Measurements from ENCODE around the gene ZNF557. TPM values are rescaled to one million over a fixed set of nuclear protein-coding genes. Genes with fewer than 3 reads are reported as not detected.
"Not testable (repeated sequence)": the region's sequence is repeated elsewhere in the genome, so short reads cannot be mapped to it uniquely, and the experiment has no call there.

Gene ZNF557
- total RNA-seq, 1 experiment from 2014 or later = 9.4 TPM

DNA sequence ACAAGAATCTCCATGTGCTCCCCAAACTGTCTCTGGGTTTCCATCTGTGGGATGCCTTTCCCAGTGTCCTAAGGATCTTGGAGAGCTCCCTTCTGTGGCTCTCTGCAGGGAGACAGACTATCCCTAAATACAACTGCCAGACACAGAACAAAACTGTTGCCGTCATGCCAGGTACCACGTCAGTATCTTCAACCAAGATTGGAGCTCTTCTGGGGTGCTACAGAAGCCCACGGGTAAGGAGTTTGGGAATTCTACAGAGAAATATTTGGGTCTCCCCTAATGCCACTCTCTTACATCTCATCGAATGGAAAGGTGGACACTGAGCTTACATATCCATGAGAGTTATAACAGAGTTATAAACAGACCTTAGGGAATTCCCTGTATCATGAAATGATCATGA is 6.2 kb upstream of the ZNF557 start:
- no peak overlapping the region for H3K27ac ChIP-seq
- H3K27me3 ChIP-seq (replicated peaks) = no peaks in the 10 kb centered on the region
- DNase-seq (ENCODE audit: low read depth in 1 of 2, low spot score in 2 of 2) = no peak
- no peaks in the 10 kb centered on the region for H3K4me1 ChIP-seq (replicated peaks)
- no peak overlapping the region for H3K4me3 ChIP-seq
- H3K36me3 ChIP-seq = no peaks in the 10 kb centered on the region
- H3K9me3 ChIP-seq (replicated peaks) = no peaks in the 10 kb centered on the region

DNA sequence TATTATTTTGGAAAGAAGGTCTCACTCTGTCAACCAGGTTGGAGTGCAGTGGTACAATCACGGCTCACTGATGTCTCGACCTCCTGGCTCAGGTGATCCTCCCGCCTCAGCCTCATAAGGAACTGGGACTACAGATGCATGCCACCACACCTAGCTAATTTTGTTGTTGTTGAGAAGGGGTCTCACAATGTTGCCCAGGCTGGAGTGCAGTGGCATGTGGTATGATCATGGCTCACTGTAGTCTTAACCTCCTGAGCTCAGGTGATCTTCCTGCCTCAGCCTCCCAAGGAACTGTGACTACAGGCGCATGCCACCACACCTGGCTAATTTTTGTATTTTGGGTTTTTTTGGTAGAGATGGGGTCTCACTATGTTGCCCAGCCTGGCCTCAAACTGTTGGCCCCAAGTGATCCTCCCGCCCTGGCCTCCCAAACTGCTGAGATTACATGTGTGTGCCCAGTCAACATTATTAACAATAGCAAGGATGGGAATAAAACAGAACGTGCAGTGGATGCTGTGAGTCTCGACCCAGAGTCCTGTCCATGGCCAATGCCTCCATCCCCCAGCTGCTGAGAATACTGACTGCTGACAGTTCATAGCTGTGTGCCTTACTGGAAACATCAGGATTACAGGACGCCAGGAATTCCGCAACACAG is 5.6 kb upstream of the ZNF557 start:
- no peak for DNase-seq (ENCODE audit: low read depth in 1 of 2, low spot score in 2 of 2)
- Histone ChIP-seq H3K9me3 (replicated peaks) (peaks cover 3% of the 10 kb centered on the region; the same call in 1 of the 2 replicates), H3K27me3 (replicated peaks) (no peaks in the 10 kb centered on the region), H3K4me1 (replicated peaks) (peaks cover 4% of the 10 kb centered on the region; the same call in 1 of the 2 replicates), H3K36me3 (0 out of 2 replicates have a peak, but pooled peaks cover 2% of the 10 kb centered on the region), H3K4me3 (no peak overlapping the region), H3K27ac (no peak overlapping the region)

DNA sequence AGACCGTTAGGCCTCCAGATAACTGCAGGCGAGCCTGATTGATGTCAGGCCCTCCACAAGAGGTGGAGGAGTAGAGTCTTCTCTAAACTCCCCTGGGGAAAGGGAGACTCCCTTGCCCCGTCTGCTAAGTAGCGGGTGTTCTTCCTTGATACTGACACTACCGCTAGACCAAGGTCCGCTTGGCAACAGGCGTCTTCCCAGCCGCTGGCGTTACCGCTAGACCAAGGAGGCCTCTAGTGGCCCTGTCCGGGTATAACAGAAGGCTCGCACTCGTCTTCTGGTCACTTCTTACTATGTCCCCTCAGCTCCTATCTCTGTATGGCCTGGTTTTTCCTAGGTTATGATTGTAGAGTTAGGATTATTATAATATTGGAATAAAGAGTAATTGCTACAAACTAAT is 2.4 kb upstream of the ZNF557 start:
- H3K4me1 ChIP-seq (replicated peaks); H3K27me3 ChIP-seq (replicated peaks); H3K27ac ChIP-seq; H3K9me3 ChIP-seq (replicated peaks); H3K4me3 ChIP-seq: not testable (repeated sequence)
- H3K36me3 ChIP-seq = peaks cover 22% of the 10 kb centered on the region
- peak in 1 of 2 experiments; percentile 58 for DNase-seq (ENCODE audit: low read depth in 1 of 2, low spot score in 2 of 2)

DNA sequence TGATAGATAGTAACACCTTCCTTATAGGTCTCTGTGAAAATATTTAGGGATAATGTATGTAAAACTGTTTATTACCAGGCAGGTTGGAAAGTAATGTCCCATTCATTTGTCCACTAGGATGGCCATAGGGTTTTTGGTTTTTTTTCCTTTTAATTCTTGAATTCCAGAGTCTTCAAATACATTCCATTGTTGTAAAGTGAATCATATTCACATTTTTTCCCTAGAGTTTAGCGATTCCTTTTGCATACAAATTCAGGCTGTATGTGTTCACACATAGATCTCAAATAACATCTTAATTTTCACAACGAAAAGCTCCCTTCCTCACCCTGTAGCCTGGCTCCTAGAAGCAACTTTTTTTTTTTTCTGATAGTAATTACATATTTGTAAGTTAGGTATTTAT is 1.8 kb upstream of the ZNF557 start:
- Histone ChIP-seq H3K27me3 (replicated peaks) (no peaks in the 10 kb centered on the region), H3K4me1 (replicated peaks) (peaks cover 7% of the 10 kb centered on the region; the same call in 1 of the 2 replicates), H3K9me3 (replicated peaks) (peaks cover 9% of the 10 kb centered on the region), H3K27ac (no peak overlapping the region), H3K4me3 (no peak overlapping the region), H3K36me3 (peaks cover 28% of the 10 kb centered on the region)
- no peak for DNase-seq (ENCODE audit: low read depth in 1 of 2, low spot score in 2 of 2)

DNA sequence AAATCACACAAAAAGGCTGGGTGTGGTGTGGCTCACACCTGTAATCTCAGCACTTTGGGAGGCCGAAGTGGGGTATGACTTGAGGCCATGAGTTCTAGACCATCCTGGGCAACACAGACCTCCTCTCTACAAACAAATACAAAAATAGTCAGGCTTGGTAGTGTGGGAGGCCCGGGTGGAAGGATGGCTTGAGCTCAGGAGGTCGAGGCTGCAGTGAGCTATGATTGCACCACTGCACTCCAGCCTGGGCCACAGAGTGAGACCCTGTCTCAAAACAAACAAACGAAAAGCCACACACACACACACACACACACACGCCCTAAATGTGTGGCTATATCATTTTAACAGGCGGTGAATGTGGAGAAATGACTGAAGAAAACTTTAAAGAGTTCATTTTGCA is 904 bp upstream of the ZNF557 start:
- no peaks in the 10 kb centered on the region for H3K27me3 ChIP-seq (replicated peaks)
- H3K4me1 ChIP-seq (replicated peaks) = peaks cover 7% of the 10 kb centered on the region; the same call in 1 of the 2 replicates
- peak overlapping the region; percentile 79 for H3K4me3 ChIP-seq
- peaks cover 9% of the 10 kb centered on the region for H3K9me3 ChIP-seq (replicated peaks)
- no peak for DNase-seq (ENCODE audit: low read depth in 1 of 2, low spot score in 2 of 2)
- no peak overlapping the region for H3K27ac ChIP-seq
- H3K36me3 ChIP-seq = peaks cover 35% of the 10 kb centered on the region

DNA sequence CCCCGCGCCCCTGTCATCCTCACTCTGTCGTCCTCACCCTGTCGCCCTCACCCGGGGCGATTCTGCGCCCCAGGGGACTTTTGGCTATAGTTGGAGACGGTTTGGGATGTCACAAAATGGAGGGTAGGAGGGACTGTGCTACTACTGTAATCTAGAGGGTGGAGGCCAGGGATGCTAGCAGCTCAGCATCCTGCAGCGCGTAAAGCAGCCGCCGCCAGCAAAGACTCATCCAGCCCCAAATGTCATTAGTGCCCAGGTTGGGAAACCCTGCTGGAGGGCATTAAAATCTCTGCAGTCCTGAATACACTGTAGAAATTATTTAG is 362 bp downstream of the ZNF557 start:
- Histone ChIP-seq H3K4me3 (peak overlapping the region; percentile 79), H3K4me1 (replicated peaks) (peaks cover 7% of the 10 kb centered on the region; the same call in 1 of the 2 replicates), H3K36me3 (peaks cover 44% of the 10 kb centered on the region), H3K27me3 (replicated peaks) (no peaks in the 10 kb centered on the region), H3K27ac (peak overlapping the region; percentile 14), H3K9me3 (replicated peaks) (peaks cover 9% of the 10 kb centered on the region)
- DNase-seq (ENCODE audit: low read depth in 1 of 2, low spot score in 2 of 2) = no peak

DNA sequence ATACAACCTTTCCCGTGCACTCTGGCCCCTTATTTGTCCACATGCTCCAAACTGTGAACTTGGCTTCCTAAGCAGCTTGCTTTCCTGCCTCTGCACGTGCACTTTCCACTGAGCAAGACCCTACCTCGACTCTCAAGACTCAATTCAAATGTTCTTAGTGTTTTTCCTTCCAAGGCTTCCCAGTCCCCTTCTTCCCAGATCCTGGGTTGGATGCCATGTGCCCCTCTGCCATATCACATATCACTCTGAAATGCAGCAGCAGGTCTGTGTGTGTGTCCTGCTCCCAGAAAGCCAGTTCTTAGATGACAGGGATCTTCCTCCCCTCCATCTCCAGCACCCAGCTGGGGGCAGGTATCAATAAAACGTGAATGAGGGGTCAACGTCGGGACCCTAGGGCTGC is 3.0 kb downstream of the ZNF557 start:
- H3K36me3 ChIP-seq = peaks cover 69% of the 10 kb centered on the region
- no peak overlapping the region for H3K4me3 ChIP-seq
- H3K9me3 ChIP-seq (replicated peaks) = peaks cover 13% of the 10 kb centered on the region
- DNase-seq (ENCODE audit: low read depth in 1 of 2, low spot score in 2 of 2) = no peak
- no peaks in the 10 kb centered on the region for H3K27me3 ChIP-seq (replicated peaks)
- no peak overlapping the region for H3K27ac ChIP-seq
- H3K4me1 ChIP-seq (replicated peaks) = peaks cover 7% of the 10 kb centered on the region; the same call in 1 of the 2 replicates

DNA sequence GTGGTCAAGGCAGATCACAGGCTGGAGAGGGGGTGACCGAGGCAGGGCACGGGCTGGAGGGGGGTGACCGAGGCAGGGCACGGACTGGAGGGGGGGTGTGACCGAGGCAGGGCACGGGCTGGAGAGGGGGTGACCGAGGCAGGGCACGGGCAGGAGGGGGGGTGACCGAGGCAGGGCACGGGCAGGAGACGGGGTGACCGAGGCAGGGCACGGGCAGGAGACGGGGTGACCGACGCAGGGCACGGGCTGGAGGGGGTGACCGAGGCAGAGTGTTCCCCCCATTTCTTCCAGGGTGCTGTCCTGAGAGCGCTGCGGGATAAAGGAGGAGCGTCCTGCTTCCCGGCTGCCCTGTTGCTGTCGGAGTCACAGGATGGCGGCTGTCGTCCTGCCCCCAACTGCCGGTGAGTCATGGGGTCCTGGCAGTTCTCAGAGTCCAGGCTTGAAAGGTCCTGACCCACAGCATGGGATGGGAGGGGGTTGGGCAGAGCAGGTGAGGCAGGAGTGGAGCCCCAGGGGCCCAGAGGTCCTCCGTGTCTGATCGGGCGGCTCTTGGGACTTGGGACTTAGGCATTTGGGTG is 5.3 kb downstream of the ZNF557 start:
- Histone ChIP-seq H3K4me3 (no peak overlapping the region), H3K4me1 (replicated peaks) (peaks cover 3% of the 10 kb centered on the region; the same call in 1 of the 2 replicates), H3K27ac (no peak overlapping the region), H3K27me3 (replicated peaks) (no peaks in the 10 kb centered on the region), H3K9me3 (replicated peaks) (peaks cover 26% of the 10 kb centered on the region), H3K36me3 (peaks cover 87% of the 10 kb centered on the region)
- DNase-seq (ENCODE audit: low read depth in 1 of 2, low spot score in 2 of 2) = peak in 1 of 2 experiments; percentile 25

DNA sequence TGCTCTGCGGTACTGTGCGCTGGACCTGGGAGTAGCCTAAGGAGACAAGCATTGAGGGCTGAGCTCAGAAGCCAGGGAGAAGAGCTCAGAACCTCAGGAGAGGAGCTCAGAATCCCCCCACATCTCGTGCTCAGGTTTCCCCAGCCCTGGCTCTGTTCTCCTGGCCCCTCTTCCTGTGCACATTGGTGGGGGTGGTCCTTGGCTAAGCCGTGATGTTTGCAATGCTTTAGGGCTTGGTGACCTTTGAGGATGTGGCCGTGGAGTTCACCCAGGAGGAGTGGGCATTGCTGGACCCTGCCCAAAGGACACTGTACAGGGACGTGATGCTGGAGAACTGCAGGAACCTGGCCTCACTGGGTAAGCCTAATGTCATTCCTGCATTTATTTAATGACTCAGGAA is 6.6 kb downstream of the ZNF557 start:
- no peak overlapping the region for H3K27ac ChIP-seq
- H3K4me1 ChIP-seq (replicated peaks) = no peaks in the 10 kb centered on the region
- H3K4me3 ChIP-seq = no peak overlapping the region
- peaks cover 33% of the 10 kb centered on the region for H3K9me3 ChIP-seq (replicated peaks)
- DNase-seq (ENCODE audit: low read depth in 1 of 2, low spot score in 2 of 2) = no peak
- H3K36me3 ChIP-seq = peaks cover 91% of the 10 kb centered on the region
- H3K27me3 ChIP-seq (replicated peaks) = no peaks in the 10 kb centered on the region

DNA sequence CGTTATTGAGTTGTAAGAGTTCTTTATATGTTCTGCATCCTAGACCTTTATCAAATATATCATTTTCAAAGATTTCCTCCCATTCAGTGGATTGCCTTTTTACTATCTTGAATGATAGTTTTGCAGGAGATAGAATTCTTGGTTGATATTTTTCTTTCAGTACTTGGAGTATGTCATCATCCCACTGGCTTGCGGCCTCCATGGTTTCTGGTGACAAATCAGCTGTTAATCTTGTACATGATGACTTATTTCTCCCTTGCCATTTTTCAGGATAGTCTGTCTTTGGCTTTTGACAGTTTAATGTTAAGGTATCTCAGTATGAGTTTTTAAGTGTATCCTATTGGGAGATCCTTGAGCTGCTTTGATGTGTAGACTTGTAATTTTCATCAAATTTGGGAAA is 8.5 kb downstream of the ZNF557 start:
- Histone ChIP-seq H3K9me3 (replicated peaks) (peaks cover 46% of the 10 kb centered on the region), H3K36me3 (peaks cover 92% of the 10 kb centered on the region), H3K27ac (no peak overlapping the region), H3K4me1 (replicated peaks) (no peaks in the 10 kb centered on the region), H3K4me3 (no peak overlapping the region), H3K27me3 (replicated peaks) (no peaks in the 10 kb centered on the region)
- DNase-seq (ENCODE audit: low read depth in 1 of 2, low spot score in 2 of 2) = no peak

DNA sequence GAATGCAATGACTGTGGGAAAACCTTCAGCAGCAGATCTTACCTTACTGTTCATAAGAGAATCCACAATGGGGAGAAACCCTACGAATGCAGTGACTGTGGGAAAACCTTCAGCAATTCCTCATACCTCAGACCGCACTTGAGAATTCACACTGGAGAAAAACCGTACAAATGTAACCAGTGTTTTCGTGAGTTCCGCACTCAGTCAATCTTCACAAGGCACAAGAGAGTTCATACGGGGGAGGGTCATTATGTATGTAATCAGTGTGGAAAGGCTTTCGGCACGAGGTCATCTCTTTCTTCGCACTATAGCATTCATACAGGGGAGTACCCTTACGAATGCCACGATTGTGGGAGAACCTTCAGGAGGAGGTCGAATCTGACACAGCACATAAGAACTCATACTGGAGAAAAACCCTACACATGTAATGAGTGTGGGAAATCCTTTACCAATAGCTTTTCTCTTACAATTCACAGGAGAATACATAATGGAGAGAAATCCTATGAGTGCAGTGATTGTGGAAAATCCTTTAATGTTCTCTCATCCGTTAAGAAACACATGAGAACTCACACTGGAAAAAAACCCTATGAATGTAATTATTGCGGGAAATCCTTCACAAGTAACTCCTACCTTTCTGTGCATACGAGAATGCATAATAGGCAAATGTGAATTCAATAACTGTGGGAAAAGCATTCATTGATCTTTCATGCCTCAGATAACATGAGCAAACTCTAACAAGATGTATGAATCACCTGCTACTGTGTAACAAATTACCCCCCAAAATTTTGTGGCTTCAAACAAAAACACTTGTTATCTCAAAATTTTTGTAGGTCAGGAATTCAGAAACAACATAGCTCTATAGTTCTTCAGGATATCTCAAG is 13.8 kb downstream of the ZNF557 start:
- DNase-seq (ENCODE audit: low read depth in 1 of 2, low spot score in 2 of 2) = peak; percentile 6 to 28
- peaks cover 67% of the 10 kb centered on the region for H3K36me3 ChIP-seq
- H3K27me3 ChIP-seq (replicated peaks) = no peaks in the 10 kb centered on the region
- H3K27ac ChIP-seq = no peak overlapping the region
- no peak overlapping the region for H3K4me3 ChIP-seq
- no peaks in the 10 kb centered on the region for H3K4me1 ChIP-seq (replicated peaks)
- H3K9me3 ChIP-seq (replicated peaks) = peaks cover 72% of the 10 kb centered on the region

DNA sequence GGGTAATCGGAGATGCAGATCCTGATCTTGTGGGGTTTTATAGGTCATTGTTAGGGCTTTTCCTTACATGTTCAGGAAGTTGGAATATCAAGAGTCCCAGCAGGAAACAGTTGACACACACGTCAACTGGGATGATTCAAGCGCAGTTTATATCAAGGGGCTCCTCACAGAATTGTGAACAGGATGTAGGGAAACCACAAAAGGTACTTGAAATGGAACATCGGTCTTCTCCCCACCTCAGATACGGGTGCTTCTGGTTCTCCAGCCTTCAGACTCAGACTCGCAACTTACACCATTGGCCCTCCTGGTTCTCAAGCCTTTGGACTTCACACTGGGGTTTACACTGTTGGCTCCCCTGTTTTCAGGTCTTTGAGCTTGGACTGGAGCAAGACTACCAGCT is 19.5 kb downstream of the ZNF557 start:
- H3K9me3 ChIP-seq (replicated peaks) = peaks cover 45% of the 10 kb centered on the region
- peaks cover 13% of the 10 kb centered on the region for H3K36me3 ChIP-seq
- H3K4me3 ChIP-seq = no peak overlapping the region
- no peak overlapping the region for H3K27ac ChIP-seq
- DNase-seq (ENCODE audit: low read depth in 1 of 2, low spot score in 2 of 2) = no peak
- no peaks in the 10 kb centered on the region for H3K27me3 ChIP-seq (replicated peaks)
- H3K4me1 ChIP-seq (replicated peaks) = no peaks in the 10 kb centered on the region

DNA sequence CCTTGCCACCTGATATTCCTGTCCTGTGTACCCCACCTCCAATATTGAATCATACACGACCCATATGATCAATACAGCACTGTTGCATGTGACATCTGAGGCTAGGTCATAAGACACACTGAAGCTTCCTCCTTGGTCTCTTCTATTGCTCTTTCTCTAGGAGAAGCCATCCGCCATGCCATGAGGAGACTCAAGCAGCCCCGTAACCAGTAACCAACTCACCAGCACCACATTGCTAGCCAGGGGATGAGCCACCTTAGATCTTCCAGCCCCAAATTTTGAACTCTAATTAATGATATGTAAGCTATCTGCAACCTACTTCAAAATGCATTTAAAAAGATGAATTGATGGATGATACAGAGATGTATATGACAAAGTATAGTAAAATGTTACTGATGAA is 28.6 kb downstream of the ZNF557 start:
- Histone ChIP-seq H3K4me1 (replicated peaks) (peaks cover 10% of the 10 kb centered on the region; the same call in 1 of the 2 replicates), H3K27ac (no peak overlapping the region), H3K9me3 (replicated peaks) (peaks cover 21% of the 10 kb centered on the region), H3K27me3 (replicated peaks) (0 out of 2 replicates have a peak, but pooled peaks cover 2% of the 10 kb centered on the region), H3K4me3 (no peak overlapping the region), H3K36me3 (no peaks in the 10 kb centered on the region)
- no peak for DNase-seq (ENCODE audit: low read depth in 1 of 2, low spot score in 2 of 2)

Data from SJSA1 (cell line).